Activated T-helper 9 cell treated with anti-CD3 and anti-CD28 coated beads, Interleukin-2, amount 50 U/mL, for 16 hours (primary cell): ENCODE results near the gene AKAP6.

Source experiments
- DNase-seq: peaks from one replicate; pipeline ENCODE4 v3.0.0-alpha.2; 2020; ENCODE audit warnings: low read depth

Gene AKAP6

DNA sequence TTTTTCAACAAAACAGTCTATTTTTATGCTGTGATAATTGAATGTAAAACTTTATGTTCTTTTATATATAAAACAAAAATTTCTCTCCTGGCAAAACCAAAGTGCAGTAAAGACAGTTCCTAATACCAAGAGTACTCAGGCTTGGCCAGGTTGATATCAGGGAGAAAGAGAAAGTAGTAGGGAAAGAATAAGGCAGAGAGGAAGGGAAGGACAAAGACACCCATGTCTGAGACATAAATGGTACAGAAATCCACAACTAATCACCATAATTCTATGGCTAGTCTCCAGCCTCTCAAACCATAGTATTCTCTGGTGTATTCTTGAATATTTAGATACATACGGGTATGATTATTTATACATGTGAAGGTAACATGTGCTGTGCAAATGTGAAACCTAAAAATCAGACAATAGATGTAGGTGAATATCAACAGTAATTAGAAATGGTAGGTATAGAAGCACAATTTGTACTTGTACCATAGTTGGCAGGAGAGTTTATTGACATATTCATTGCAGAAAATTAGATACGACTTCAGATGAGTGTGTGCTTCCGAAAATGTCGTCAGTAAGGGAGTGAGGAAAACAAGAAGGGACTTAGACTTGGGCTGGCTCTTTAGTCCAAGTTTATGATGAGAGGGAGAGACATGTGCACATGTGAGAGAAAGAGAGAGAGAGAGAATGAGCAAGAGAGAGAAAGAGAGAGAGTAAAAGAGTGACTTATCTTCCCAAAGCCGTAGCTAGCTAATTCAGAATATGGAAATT lies 378.8 kb downstream of the AKAP6 start:
- no peak for DNase-seq

DNA sequence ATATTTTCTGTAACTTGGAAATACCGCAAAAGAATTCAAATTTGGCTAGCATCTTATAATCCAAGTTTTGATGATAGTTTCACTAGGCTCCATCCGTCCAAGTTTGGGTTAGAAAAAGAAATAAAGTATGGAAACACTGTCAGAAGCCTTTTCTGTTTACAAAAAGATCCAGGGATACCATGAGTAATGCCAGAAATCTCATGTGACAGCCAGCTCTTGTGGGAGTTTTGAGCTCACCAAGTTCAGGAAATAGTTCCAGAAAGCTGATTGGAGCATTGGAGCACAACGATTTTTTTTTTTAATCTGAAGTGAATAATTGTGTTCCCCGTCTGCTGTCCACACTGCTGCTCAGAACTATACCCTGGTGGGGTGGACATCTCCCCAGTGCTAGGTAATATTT lies 379.9 kb downstream of the AKAP6 start:
- DNase-seq, result no peak

DNA sequence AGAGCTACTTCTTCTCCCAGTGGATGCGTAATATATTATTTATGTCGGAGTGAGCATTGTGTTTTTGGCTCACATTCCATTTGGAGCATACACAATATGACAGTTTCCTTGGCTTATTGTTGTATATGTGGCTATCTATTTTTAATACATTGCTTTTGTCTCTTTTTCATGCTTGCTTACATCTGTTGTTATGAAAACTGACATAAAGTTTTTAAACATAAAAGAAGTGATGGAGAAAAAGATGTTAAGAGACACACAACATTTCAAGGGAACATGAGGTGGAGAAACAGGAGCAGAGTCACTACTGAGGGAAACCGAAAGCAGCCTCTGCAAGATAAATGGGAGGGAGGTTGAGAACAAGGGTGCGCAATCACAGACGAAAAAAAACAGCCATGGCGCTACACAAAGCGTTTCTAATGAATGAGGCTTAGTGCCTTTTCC lies 381.2 kb downstream of the AKAP6 start:
- DNase-seq, result no peak

DNA sequence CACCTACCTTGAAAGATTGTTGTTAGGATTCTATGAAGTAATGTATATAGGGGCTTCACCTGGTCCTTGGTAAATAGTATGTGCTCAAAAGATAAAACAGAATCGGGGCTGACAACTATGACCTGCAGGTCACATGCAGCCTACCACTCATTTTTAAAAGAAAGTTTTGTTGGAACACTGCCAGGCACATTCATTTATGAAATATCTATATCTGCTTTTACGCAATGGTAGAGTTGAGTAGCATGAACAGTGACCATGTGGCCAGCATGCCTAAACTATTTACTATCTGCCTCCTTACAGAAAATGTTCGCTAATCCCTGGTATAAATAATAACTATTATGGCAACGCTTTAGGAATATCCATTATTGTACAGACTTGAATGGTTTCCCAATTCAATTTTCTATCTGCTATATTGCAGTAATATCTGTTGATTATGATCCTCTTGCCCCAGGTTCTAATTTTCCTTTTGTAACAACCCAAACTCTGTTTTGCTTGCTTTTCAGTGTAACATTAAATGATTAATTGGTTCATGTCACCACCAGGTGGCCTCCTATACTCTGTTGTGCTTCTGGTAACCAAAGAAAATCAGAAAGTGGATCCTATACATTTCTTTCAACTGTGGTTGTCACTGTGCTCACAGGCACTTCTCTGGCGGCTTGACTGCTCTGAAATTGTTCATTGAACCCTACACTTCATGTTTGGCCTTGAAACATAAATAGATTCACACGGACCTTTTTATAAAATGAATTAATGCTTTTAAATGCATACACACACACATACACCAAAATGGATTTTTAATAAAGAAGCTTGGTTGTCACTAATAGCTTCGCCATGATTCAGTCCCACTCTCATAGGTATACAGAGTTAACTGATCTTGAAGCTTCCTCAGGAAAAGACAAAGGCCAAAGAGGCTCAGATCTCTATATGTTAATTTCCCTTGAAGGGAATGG lies 381.9 kb downstream of the AKAP6 start:
- DNase-seq, result no peak

DNA sequence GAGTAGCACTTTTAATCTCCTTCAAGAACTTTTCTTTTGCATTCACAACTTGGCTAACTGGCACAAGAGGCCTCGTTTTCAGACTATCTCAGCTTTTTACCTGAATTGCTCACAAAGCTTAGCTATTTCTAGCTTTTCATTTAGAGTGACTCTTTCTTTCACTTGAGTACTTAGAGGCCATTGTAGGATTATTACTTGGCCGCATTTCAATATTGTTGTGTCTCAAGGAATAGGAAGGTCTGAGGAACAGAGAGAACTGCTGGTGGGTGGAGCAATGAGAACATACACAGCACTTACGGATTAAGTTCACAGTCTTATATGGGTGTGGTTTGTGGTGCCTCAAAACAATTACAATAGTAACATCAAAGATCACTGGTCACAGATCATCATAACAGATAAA lies 384.8 kb downstream of the AKAP6 start:
- no peak for DNase-seq

DNA sequence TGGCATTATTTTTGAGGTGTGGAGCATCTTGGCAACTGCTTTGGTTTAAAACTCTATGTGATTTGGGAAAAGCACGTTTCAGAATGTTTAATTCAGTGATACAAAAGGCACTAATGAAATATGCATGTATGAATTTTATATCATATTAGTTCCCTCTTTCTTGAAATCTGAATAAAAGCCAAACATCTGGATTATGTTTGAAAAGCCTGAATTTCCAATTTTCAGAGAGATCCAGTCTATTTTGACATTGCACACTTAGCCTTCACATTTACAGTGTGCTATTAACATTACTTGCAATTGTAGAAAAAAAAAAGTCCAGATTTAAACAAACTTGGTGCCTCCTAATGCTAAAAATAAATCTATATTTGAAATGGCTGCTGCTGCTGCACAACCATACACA lies 390.5 kb downstream of the AKAP6 start:
- DNase-seq, result no peak

DNA sequence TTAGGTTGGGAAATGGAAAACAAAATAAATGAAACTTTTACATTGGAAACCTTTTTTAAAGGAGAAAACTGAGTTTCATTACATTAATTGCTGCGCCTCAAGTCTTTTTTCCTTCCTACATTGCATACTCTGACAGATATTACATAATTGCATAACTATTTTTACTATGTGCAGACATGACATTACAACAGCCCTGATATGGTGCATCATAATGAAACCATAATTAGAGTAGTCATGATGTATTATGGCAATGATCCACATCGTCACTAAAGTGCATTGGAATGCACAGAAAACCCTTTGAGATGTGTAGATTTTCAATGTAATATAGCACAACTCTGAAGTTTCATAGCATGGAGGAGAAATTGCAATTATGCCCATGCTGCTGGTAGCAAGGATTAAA lies 391.8 kb downstream of the AKAP6 start:
- no peak for DNase-seq

DNA sequence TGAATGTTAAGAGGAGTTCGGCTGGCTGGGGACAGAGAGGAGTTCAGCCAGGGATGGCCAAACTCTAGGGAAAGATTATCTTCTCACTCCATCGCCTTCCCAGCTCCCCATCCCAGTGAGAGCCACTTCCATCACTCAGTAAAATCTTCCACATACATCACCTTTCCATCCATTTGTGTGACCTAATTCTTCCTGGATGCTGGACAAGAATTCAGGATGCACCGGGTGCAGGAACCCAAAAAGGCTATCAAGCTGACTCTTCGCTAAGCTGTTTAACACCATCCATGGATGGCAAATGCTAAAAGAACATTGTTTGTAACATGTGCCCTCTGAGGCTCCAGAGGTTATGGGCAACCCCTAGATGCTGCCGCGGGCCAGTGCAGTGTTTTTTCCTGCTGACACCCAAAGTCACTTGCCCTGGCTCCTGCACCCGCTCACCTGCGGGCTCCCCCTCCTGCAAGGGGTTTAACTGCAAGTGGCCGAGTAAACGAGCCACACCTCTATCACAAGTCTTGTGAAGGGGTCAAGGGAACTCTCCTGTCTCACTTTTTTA lies 393.6 kb downstream of the AKAP6 start:
- no peak for DNase-seq

DNA sequence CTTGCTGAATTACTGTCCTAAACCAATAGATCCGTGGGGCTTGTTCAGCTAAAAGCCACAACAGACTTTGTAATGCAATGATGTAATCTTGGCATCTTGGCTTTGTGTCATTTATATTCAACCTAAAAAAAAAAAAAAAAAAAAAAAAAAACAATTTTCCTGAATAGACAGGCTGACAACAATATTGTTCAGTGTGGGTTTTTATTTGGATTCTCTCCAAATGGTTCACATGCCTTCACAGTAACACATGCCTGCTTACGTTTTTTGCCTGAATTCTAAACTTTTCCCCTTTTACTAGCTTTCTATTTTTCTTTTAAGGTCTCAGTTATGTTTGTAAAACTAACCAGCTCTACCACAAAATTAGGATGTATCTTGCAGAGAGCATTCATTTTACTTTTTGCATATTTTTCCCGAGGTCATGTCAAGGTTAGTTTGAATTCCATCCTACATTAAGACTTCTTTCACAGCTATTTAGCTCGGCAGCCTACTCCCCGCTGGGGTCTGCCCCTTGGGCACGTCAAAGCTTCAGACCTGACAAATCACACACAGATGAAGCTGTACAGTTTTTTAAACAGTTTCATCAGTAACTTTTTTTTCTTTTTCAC lies 395.9 kb downstream of the AKAP6 start:
- DNase-seq, result no peak

DNA sequence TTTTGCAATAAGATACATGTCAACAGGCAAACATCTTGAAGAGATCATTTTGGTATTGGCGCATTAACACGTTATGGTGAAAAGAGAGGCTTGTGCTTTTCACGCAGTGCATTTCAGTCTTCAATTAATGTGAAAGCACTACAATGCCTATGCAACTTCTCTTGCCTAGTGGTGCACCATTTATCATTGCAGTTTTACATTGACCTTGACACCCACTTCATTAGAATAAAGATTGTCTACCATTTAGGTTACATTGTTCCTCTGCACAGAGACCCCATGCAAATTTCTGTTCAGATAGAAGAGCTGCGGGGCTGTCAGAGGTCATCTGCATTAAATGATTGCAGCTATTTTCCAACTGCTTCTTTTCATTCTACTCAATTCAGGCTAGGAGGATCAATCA lies 397.4 kb downstream of the AKAP6 start:
- no peak for DNase-seq

DNA sequence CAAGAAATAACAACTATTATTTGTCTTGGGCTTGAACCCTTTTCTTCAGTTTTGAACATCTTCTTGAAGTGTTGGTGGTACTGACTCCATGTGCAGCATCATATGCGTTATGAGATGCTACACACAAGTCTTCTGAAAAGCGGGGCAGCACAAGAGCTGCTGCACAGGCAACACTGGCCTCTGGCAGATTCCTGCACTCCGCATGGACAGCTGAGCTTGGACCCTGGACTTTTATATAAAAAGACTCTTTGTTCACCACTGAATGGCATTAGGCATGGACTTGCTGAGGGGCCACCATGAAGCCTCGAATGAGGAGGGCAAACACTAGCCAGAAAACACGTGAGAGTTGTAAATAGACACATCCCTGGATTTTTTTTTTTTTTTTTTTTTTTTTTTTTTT lies 398.7 kb downstream of the AKAP6 start:
- DNase-seq, result no peak

DNA sequence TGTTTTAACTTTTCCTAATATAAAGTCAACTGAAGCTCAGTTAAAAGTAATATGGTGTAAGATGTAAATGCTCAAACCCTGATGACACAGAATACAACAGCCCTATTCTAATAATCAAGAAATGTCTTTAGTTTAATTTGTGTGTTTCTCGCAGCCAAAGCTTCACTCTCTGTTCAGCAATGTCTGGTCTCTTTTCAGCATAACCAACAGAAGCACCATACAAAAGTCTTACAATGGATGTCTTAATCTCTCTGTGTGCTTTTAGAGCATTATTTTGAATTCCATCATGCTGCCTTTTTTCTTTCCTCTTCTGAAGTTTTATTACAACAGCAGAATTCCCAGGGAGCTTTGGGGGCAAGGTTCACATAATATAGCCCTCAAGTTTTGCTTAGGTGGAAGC lies 399.4 kb downstream of the AKAP6 start:
- no peak for DNase-seq

DNA sequence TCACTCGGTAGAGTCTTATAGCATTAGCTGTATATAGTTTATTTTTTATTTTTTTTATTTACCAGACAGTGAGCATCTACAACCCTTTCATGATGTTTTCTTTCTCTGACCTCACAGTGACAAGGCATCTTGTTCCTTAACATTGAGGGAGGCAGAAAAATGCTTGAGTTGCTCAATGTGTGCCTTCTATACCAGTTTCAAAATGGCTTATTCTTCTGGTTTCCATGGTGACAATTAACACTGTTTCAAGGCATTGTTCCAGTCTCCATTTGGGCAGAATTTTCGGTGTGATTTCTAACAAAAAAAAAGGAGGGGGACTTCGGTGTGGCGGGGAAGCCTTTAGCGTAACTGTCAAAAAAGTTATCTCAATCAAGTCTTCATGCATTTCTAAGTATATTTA lies 399.9 kb downstream of the AKAP6 start:
- DNase-seq, result no peak

DNA sequence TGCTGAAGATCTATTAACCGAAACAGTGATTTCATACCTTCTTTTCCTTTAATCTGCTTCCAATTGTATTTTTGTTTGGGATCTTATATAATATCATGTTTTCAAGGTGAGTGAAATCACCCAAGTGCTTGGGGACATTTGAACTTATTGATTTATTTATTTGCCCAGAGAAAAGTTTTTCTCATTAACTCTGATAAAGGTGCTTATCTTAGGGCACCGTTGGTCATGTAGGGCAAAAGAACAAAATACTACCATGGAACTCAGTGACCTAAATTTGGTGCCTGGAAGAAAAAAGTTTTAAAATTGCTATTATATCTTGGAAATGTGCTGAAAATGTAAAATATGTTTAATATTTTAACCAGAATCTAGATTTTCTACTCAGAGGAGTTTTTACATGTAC lies 402.2 kb downstream of the AKAP6 start:
- DNase-seq, result no peak

DNA sequence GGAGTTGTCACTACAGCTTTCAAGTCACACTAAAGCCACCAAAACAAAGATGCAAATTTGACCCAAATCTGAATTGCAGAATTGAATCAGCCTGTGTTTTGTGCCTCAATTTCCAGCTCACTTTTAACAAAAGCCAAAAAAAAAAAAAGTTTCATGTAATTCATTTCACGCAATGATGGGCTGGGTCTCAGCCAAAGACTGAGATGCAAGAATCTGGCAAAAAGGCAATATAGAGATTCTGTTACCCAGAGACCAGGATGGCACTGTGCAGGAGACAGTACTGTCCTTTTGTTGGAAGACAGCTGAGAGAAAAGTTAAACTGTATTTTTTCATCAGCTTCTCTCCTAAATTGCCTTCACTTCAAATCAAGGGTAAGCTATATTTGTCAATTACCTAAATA lies 403.9 kb downstream of the AKAP6 start:
- no peak for DNase-seq

DNA sequence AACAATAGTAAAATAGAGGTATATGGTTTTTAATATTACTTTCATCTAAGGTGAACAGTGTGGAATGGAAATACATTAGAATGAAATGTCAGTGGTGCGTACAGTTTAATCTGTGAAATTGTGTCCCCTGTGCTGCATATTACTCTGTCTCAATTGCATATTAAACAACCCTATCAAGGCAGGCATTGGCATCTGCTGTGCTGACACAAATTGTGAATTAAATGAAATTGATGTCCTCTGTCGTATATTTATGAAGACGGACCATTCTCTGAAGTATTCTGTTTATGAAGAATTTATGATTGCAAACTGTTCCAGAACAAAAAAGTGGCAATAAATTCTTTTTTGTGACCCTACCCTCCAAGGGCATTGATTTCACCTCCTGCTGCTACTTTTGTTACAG lies 405.2 kb downstream of the AKAP6 start:
- no peak for DNase-seq

DNA sequence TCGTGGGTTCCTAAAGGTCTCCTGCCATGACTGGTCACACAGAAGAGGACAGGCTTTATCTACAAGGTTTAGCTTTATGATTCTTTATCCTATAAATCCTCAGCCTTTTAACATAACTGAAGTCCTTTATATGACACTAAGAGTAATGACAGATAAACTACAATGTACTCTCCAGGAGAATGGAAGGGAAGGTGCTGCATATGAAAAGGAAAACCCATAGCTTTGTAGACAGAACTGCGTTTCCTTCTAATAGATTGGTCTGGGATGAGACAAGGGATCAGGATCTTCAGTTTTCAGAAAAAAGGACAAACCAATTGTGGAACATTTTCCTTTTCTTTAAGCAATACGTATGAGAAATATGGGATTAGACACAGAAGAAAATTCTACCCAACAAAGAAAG lies 408.5 kb downstream of the AKAP6 start:
- no peak for DNase-seq

DNA sequence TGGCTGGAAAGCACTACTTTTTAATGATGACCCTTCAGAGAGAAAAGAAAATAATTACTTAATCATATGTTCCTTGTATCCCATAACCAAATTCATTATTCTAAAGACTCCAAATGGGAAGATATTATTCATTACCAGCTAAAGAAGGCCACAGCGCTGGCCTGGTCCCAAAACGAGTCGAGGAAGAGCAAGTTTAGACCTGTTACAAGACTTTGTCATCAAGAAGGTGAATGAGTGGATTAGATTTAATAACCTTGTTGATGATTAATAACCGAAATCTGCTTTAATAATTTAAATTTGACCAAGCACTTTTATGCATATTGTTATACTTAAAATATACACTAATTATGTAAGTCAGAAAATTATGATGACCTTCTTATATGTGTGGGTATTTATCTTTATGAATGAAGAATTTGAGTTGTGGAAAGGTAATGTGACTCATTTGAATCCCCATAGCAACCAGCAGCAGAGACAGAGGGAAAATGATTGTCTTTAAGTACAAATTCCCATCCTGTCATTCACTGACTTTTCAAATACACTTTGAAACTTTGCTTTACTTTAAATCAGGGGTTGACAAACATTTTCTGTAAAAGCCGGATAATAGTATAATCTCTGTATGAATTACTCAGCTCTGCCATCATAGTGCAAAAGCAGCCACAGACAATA lies 409.2 kb downstream of the AKAP6 start:
- no peak for DNase-seq

DNA sequence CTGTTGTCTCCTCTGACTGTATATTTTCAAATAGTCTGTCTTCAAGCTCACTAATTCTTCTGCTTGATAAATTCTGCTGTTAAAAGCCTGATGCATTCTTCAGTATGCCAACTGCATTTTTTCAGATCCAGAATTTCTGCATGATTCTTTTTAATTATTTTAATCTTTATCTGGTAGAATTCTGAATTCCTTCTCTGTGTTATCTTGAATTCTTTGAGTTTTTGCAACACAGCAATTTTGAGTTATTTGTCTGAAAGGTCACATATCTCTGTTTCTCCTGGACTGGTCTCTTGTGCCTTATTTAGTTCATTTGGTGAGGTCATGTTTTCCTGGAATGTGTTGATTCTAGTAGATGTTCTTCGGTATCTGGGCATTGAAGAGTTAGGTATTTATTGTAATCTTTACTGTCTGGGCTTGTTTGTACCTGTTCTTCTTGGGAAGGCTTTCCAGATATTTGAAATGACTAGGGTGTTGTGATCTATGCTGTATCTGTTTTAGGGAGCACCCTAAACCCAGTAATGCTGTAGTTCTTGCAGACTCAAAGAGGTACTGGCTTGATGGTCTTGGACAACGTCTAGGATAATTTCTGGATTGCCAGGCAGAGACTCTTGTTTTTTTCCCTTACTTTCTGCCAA lies 415.8 kb downstream of the AKAP6 start:
- DNase-seq, result no peak

DNA sequence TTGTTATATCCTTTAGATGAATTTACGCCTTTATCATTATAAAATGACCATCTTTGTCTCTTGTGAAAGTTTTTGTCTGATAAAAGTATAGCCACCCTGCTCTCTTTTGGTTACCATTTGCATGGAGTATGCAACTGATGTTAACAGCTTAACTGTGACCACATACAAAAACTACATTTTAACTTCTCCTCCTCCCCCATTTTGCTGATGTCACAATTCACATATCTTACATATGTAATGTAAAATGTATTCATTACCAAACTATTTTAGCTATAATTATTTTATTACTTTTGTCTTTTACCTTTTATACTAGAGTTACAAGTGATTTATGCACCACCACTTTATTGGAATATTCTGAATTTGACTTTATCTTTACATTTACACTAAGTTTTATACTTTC lies 425.1 kb downstream of the AKAP6 start:
- no peak for DNase-seq

DNA sequence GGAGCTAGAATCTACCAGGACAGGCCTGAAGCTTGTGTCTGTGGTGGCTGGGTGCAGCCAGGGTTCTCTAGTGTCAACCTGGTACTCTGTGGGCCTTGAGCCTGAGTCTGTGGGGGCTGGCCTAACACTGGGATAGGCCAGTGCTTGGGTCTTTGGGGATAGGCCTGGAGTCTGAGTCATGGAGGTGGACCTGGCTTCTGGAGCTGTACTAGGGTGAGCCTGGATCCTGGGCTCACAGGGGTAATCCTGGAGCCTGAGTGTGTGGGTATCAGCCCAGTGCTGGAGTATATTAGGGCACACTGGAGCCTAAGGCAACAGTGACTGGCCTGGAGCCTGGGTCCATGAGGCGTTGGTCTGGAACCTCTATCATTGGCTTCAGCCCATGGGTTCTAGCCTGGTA lies 427.1 kb downstream of the AKAP6 start:
- DNase-seq, result no peak

DNA sequence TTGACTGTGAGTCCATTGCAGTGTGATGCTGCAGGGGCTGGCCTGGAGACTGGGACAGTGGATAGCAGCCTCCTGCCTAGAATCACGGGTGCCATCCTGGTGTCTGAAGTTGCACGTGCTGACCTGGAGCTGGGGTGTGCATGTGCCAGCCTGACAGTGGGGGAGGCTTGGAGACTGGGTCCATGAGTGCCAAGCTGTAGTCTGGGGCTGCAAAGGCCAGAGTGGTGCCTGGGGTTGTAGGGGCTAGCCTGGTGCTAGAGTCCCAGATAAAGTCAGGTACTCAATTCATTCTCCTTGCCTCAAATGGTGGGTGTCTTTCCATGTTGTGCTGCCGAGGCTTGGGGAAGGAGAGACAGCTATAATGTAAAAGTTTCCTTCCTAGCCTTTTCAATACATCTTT lies 427.7 kb downstream of the AKAP6 start:
- DNase-seq, result no peak
